ENCODE measurements around the gene MAPRE2.

GRCh38 chr18:35167857-35168256 is 126.6 kb downstream of the MAPRE2 start:
- TF ChIP-seq CTCF (IDR thresholded peaks at IDR 0.05; ENCODE audit: insufficient read depth, low read length, poor library complexity, severe bottlenecking) (no peak), EZH2phosphoT487 (conservative IDR thresholded peaks at IDR 0.05; ENCODE audit: low read length) (no peak)

All from SU-DHL-6 (cell line).